Activated T-cell treated with anti-CD3 and anti-CD28 coated beads for 4 hours (primary cell): ENCODE data around the gene CCDC158.
"Not testable (repeated sequence)": the region's sequence is repeated elsewhere in the genome, so short reads cannot be mapped to it uniquely, and the experiment has no call there.

Source experiments
- DNase-seq: peaks from one replicate; pipeline ENCODE4 v3.0.0-alpha.2; 2020

Gene CCDC158

DNA sequence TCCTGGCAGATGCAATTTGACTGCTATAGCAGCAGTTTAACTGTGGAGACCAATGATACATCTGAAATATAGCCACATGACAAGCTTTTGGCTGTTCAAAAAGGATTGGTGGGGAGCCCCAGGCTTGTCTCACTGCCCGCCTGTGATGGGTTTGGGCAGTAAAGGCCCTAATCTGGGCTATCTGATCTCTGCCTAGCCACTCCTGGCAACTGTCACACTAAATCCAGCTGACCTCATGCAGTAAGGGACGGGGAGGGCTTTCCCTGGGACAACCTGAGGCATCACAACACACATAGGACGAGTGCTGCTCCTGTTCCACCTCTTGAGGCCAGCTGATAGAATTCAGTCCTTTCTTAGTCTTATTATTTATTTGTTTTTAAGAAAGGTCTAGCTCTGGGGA lies 56.2 kb downstream of the CCDC158 start:
- no peak for DNase-seq

DNA sequence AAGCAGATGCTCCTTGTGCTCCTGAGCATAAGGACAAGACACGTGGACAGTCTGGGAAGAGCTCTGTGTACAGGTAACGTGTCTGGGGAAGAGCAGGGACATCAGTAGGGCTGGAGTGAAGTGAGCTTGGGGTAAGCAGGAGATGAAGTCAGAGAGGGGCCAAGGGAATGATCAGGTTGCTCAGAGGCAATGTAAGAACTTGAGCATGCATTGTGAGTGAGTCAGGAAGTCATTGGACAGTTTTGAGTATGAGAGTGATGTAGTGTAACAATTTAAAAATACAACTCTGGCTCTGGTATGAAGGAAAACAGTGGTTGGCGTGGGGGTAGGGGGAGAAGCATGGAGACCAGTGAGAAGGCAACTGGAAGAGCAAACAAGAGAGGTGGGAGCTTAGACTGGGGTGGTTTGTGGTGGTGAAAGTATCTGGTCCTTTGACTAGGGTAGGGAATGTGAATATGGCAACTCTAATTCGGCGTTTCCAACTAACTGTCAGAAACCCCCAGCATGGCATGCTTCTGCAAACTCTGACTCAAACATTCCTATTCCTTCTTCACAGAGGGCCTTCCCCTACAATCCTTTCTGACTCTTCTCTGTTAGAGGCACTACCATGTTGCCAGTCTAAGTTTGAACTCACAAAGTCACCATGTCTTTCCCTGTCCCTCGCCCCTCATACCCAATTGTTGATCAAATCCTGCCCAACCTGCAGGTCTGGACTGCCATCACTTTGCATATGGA lies 57.2 kb downstream of the CCDC158 start:
- DNase-seq = no peak

DNA sequence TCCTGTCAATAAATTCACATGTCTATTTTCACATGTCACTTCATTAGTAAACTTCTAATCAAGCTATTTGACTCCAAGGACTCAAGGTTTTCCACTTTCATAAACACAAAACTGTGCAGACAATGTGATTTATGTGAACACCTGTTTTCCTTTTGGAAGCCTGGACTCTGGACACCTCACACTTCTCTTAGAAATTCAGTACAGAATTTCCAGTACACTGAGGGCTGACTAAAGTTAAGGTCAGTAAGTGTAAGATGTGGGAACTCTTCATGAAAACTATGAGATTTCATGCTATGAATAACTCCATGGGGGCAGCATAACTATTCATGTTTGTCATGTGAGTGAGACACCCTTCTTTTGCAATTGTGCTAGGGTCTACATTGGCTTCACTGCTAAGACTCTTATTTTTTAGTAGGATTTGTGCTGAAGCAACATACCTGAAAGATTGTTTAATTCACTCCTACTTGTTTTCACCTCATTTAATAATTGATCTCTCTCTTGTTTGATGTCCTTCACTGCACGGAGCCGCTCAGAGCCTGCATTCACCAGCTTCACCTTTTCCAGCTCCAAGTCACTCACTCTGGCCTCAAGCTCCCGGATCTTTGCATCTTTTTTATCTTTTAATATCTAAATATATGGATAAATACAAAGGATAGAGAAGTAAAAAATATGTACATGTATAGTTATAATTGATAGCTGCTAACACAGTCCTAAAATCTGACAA lies 59.1 kb downstream of the CCDC158 start:
- DNase-seq = no peak

DNA sequence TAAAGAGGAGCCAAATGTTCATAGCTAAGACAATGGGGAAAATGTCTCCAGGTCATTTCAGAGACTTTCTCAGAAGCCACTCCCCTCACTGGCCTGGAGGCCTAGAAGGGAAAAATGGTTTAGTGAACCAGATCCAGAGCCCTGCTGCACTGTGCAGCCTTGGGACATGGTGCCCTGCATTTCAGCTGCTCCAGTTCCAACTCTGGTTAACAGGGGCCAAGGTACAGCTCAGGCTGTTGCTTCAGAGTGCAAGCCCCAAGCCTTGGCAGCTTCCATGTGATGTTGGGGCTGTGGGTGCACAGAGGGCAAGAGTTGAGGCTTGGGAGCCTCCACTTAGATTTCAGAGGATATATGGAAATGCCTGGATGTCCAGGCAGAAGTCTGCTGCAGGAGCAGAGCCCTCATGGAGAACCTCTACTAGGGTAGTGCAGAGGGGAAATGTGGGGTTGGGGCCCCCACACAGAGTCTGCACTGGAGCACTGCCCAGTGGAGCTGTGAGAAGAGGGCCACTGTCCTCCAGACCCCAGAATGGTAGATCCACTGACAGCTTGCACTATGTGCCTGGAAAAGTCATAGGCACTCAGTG lies 61.0 kb downstream of the CCDC158 start:
- not testable (repeated sequence) for DNase-seq

DNA sequence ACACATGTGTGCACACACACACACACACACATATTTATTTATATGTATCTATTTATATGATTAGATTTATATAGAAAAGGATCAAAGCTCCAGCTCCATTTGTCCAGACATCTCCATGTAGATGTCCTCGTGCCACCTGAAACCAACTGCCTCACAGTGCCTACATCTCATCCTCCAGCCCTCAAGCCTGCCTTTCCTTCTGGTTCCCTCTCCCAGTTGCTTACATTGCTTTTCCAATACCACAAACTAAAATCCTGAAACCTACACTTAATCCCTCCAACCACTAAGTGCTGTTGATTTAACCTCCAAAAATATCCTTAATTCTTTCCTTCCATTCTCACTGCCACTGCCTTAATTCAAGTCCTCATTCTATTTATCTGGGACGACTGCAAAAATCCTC lies 63.0 kb downstream of the CCDC158 start:
- DNase-seq = no peak

DNA sequence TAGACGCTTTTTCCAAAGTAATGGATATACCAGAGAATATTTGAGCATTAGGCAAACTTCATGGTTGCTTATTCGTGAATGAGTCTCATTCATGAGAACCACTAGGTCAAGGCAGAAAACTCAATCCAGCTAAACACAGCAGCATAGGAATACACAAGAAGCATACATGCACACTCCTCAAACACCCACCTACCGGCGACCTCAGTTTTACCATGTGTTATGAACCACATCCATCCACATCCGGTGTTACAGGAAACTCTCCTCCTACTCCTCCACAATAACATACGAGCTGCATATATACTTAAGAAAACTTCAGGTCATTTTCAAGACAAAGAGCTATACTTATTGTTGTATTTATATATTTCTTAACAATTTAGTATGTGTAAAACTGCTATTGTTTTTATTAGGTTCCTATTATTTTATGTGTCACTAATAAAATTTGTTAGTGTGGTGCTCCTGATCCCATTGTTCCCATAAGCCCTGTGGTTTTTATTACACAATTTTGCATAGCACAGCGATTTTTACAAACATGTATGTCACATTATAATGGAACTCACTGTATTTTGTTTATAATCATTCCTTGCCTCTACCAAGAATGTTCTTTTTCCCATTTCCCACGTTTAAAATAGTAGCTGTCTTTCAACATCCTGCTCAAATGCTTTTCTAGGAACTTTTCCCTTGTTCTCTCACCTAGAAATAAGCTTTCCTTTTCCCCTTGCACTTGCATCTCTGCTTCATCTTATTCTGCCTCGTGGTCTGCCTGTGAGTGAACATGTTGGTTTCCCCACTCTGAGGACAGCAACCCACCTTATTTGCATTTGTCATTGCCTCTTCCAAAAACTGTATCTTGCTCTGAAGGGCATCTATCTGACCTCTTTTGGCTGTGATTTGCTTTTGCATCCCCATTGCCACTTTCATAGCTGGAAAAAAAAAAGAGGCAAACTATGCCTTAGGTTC lies 66.1 kb downstream of the CCDC158 start:
- DNase-seq = no peak

DNA sequence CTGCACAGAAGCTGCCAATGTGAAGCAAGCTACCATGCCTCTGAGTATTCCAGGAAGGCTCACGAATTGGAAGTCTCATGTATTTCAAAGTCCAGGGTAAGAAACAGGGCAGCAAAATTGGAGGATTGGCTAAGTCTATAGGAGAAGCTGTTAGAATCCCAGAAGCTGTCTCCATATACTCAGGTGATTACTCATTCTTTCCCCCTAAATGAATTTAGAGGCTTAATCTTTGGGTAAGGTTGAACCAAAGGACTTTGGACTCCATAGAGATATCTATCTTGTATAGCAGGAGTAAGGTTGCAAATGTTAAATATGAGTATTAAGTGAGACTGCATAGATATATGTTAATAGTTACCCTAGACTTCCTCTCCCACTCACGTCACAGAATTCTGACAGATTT lies 78.1 kb downstream of the CCDC158 start:
- DNase-seq = no peak

DNA sequence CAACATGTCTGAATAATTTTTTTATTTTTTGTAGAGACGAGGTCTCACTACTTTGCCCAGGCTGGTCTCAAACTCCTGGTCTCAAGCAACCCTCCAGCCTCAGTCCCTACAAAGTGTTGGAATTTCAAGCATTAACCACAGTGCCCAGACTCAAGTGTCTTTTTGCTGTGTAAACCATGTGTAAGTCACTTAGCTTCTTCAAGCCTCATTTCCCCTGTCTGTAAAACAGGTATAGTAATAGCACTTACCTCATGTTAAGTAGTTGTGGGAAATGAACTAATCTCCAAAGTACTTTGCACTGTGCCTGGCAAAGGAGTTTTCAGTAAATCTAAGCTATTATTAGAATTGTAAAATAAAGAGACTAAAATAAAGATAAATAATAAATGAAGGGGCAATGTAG lies 78.8 kb downstream of the CCDC158 start:
- no peak for DNase-seq

DNA sequence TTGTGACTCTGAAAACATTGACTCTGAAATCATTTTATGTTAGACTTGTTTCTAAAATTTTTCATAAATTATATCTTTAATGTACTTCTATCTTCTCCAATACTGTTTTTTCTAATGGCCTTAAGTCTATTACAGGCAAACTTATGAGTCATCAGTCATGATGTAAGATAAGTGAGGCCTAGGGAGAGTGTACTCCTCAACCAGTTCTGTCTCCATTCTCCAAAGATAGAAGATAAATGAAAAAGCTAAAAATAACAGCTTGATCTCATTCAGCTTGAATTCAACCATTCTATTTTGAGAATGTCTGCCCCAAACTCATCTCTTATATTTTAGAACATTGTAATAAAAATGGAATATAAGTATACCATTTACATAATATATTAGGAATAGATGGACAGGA lies 79.9 kb downstream of the CCDC158 start:
- DNase-seq = no peak

DNA sequence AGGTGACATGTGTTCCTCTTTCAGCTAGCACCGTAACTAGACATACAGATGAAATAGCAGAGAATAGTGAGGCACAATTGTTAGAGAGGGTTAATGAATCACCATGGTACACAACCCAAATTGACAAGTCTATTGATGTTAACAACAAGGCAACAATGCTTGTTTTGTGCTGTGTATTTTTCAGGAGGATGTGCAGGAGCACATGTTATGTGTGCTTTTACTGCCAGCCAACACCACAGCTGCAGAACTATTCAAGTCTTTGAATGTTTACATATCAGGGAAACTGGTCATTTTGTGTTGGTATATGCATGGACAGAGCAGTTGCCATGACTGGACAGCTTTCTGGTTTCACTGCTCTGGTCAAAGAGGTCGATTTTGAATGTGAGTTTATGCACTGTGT lies 81.6 kb downstream of the CCDC158 start:
- DNase-seq = no peak

DNA sequence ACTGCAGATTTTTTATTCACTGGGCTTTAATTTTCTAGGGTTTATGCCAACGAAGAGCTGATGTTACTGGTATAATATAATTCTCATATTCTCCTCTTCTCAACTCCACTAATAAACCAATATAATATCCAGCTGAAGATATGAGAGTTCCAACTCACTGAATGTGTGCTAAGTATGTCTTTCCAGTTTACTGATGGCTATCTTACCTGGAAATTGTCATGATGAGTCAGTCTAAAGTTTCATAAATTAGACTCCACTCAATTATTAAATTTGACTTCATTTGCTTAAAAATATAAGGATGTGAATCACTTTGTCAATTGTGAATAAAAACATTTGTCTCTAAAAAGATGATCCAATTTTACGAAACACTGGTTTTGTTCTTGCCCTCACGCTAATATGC lies 86.1 kb downstream of the CCDC158 start:
- no peak for DNase-seq

DNA sequence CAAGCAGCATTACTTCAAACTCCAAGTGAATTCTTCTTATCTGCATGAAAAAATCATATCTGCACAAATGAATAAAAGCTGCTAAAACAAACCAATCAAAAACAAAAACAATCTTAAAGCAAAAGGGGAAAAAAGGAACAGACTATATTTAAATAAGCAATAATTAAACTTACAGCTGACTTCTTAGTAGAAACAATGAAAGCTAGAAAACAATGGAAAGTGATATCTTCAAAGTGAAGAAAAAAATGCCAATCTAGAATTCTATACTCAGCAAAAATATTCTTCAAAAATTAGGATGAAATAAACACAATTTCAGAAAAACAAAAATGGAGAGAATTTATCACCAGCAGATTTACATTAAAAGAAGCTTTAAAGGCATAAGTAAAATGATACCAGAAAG lies 94.4 kb downstream of the CCDC158 start:
- no peak for DNase-seq

DNA sequence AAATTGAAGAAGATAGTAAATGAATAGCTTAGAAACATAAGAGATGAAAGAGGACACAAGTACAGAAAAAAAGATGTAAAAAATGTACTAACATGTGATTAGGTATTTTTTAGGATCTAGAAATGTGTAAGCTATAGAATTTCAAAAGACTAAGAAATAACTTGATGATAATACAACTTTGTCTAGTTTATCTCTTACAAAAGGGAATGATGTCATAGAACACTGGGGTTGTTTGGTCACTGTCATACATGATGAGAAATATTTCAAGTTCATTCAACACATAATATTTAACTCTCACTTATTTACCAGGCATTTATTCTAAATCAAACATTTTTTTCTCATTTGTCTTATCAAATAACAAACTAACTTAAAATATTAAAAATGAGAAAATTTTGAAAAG lies 95.9 kb downstream of the CCDC158 start:
- no peak for DNase-seq

DNA sequence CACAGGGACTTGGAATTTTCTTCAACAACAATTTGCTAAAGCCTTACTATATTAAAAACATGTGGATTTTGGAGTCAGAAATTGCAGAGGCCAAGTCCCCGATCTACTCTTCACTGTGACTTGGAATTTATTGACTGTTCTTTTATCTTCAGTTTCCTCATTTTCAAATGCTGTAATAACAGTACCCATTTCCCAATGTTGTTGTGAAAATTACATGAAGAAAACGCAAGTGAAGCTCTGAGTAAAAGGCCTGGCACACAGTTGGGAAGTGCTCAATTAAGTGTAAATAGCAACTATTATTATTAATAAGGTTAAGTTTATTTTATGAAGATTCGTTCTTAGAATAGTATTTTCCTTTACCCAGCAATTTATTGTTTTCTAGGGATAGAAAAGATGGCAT lies 98.7 kb downstream of the CCDC158 start:
- DNase-seq = no peak

DNA sequence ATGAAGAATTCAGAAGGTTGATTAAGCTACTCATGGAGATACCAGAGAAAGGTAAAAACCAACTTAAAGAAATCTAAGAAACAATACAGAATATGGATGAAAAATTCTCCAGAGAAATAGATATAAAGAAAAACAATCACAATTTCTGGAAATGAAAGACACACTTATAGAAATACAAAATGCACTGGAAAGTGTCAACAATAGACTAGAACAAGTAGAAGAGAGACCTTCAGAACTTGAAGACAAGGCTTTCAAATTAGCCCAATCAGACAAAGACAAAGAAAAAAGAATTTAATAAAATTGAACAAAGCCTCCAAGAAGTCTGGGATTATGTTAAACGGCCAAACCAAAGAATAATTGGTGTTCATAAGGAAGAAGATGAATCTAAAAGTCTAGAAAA lies 104.8 kb downstream of the CCDC158 start:
- DNase-seq = no peak

DNA sequence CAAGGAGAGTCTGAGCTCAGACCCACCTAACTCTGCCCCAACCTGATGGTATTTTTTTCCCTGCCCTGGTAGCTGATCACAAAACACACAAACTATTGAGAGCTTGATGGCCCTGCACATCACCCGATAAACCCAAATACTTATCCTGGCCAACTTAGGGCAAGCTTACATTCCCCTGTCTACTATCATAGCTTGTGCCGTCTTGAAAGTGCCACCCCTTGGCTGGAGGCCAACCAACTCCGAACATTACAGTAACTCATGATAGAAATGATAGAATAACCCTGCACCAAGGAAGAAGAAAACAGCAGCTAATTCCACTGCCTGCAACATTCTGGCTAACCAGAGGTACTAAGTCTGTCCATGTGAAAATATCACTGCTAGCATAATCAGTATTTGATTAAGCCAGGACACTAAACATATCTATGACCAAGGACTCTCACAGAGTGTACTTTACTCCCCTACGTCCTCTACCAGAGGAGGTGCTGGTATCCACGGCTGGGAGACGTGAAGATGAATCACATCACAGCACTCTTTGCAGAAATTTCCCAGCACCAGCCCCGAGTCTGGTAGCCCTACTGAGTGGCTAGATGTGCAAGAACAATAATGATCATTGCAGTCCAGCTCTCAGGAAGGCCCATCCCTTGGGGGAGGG lies 105.5 kb downstream of the CCDC158 start:
- no peak for DNase-seq

DNA sequence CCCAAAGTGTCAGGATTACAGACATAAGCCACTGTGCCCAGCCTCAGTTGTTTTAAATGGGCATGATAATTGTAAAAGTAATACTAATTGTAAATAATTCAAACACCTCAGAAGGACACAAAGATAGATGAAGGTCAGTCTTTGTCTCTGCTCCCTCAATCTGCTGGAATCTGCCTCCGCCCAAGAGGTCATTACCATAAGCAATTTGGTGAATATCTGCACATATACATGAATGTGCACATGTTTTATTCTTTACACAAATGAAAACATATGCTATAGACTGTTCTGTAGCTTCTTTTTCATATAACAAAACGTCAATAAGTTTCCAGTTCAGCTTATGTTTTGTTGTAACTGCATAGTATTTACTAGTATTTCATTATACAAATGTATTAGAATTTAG lies 107.4 kb downstream of the CCDC158 start:
- DNase-seq = no peak

DNA sequence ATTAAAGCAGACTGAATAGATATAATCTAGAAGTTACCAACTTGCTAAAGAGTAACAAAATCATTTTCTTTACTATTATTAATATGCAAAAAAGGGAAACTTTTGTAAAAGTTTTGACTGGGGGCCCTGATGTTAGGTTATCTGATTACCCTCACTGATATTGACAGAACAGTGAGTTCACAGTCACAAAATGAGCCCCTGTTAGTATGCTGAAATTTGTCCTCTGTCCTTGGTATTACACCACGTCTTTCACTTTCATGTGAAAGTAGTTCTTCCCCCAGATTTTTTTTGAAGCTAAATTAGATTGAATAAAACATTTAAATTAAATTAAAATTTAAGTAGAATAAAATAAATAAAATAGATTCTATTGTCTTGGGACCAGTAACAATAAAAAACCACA lies 108.5 kb downstream of the CCDC158 start:
- DNase-seq = no peak

DNA sequence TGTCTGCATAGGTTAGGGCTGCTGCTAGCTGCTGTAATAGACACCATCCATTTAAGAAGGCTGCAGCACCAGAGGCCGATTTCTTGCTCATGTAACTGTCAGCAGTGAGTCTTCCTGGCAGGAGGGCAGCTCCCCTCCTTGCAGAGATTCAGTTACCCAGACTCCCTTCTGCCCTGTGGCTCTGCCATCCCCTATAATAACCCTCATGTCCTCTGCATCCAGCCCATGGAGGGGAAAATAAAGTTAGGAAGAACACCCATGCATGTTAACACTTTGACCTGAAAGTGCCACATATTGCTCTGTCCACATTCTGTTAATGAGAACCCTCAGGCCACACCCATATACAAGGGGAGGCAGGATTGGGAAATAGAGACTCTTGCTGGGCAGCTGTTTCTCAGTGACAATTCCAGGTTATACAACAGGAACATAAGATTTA lies 109.0 kb downstream of the CCDC158 start:
- no peak for DNase-seq

DNA sequence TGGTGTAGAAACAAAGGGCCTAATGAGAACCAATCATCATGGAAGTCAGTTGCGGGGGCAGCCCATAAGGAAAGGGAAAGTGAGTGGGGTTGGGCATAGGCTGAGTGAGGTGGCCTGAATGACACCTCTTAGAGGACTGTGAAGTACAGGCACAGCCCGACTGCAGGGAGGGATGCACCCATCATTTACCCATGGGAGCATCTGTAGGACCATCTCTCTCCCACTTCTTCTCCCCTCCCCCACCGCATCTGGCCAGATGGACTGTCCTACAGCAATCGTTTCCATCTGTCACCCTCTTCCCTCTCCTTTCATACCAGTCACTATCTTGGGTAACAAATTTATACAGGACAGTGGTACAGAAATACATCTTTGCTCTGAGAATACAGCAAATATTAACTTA lies 110.3 kb downstream of the CCDC158 start:
- DNase-seq = no peak

DNA sequence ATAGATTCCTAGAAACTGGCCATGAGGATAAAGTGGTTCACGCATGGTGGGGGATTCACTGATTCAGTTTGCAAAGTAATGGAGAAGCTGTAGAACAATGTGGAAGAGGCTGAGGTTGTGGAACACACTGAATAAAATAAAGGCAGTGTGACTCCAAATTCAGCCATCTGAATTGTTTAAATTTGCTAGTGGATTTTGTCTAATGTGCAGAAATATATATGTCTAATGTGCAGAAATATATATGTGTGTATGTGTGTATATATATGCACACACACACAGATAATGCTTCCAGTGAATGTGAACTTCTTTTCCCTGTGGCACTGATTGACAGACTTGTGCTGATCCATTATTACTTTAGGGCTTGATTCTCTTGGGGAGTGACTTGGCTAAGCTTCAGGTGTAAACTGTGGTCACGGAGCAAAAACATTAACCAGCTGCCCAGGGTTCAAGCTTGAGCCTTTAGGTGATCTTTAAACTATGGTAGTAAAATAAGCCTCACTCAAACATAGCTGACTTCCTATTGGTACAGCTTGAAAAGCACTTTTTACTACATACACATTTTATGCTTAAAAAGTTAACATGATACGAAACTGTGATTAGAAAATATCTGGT lies 110.9 kb downstream of the CCDC158 start:
- DNase-seq = no peak

DNA sequence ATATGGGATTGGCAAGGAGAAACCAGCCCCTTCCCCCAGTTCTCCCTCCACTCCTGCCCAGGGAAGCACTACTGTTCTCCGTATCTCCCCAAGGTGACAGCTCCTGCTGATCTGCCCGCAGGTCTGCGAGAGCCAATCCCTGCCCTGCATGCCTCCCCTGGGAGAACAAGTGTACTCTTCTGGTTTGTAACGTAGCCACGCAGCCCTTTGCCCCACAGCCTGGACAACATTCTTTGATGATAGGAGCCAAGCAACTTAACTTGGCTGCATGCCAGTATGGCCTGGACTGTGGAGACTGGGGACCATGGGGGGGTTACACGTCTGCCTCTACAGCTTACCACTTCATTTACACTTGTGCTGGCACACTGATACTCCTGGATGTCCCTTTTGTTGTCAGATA lies 112.4 kb downstream of the CCDC158 start:
- no peak for DNase-seq
